ENCODE measurements around the gene KCTD1. TPM values are rescaled to one million over a fixed set of nuclear protein-coding genes. Genes with fewer than 3 reads are reported as not detected.

The KCTD1 gene
- total RNA-seq, 1 donor from 2014 or later, result 29.5 TPM

GRCh38 chr18:26424428-26425147 lies 123.8 kb downstream of the KCTD1 start:
- no peaks in the 10 kb centered on the region for H3K9me3 Mint-ChIP-seq (ENCODE audit: low read depth)
- peaks cover 2% of the 10 kb centered on the region for H3K4me1 Mint-ChIP-seq (ENCODE audit: low read depth)
- no peak for DNase-seq (ENCODE audit: low spot score, unreplicated experiment)
- H3K27me3 Mint-ChIP-seq, result peaks cover 7% of the 10 kb centered on the region
- no peak overlapping the region for H3K4me3 Mint-ChIP-seq (ENCODE audit: low read depth)
- TF ChIP-seq CTCF (IDR thresholded peaks at IDR 0.05; ENCODE audit: unreplicated experiment), result no peak
- H3K27ac Mint-ChIP-seq, result no peak overlapping the region
- H3K36me3 Mint-ChIP-seq (ENCODE audit: insufficient read depth), result no peaks in the 10 kb centered on the region

GRCh38 chr18:26422472-26423162 lies 125.7 kb downstream of the KCTD1 start:
- Mint-ChIP-seq H3K27me3 (peaks cover 7% of the 10 kb centered on the region), H3K4me1 (ENCODE audit: low read depth) (no peaks in the 10 kb centered on the region), H3K27ac (peak overlapping the region; percentile 71), H3K9me3 (ENCODE audit: low read depth) (no peaks in the 10 kb centered on the region), H3K36me3 (ENCODE audit: insufficient read depth) (no peaks in the 10 kb centered on the region), H3K4me3 (ENCODE audit: low read depth) (no peak overlapping the region)
- no peak for TF ChIP-seq CTCF (IDR thresholded peaks at IDR 0.05; ENCODE audit: unreplicated experiment)
- no peak for DNase-seq (ENCODE audit: low spot score, unreplicated experiment)

- no peak for TF ChIP-seq CTCF (IDR thresholded peaks at IDR 0.05; ENCODE audit: unreplicated experiment)
- H3K27me3 Mint-ChIP-seq, result peaks cover 7% of the 10 kb centered on the region
- no peaks in the 10 kb centered on the region for H3K4me1 Mint-ChIP-seq (ENCODE audit: low read depth)
- H3K9me3 Mint-ChIP-seq (ENCODE audit: low read depth), result no peaks in the 10 kb centered on the region
- no peak overlapping the region for H3K4me3 Mint-ChIP-seq (ENCODE audit: low read depth)
- H3K27ac Mint-ChIP-seq, result no peak overlapping the region
- no peak for DNase-seq (ENCODE audit: low spot score, unreplicated experiment)
- H3K36me3 Mint-ChIP-seq (ENCODE audit: insufficient read depth), result no peaks in the 10 kb centered on the region
Observed at GRCh38 chr18:26421931-26422330, 126.4 kb downstream of the KCTD1 start.

GRCh38 chr18:26421503-26421902 lies 126.8 kb downstream of the KCTD1 start:
- Mint-ChIP-seq H3K27ac (no peak overlapping the region), H3K27me3 (peaks cover 7% of the 10 kb centered on the region), H3K36me3 (ENCODE audit: insufficient read depth) (no peaks in the 10 kb centered on the region), H3K4me1 (ENCODE audit: low read depth) (no peaks in the 10 kb centered on the region), H3K4me3 (ENCODE audit: low read depth) (no peak overlapping the region), H3K9me3 (ENCODE audit: low read depth) (no peaks in the 10 kb centered on the region)
- TF ChIP-seq CTCF (IDR thresholded peaks at IDR 0.05; ENCODE audit: unreplicated experiment), result no peak
- no peak for DNase-seq (ENCODE audit: low spot score, unreplicated experiment)

- Mint-ChIP-seq H3K36me3 (ENCODE audit: insufficient read depth) (no peaks in the 10 kb centered on the region), H3K27me3 (peaks cover 4% of the 10 kb centered on the region), H3K27ac (no peak overlapping the region), H3K4me1 (ENCODE audit: low read depth) (no peaks in the 10 kb centered on the region), H3K4me3 (ENCODE audit: low read depth) (no peak overlapping the region), H3K9me3 (ENCODE audit: low read depth) (no peaks in the 10 kb centered on the region)
- DNase-seq (ENCODE audit: low spot score, unreplicated experiment), result no peak
- no peak for TF ChIP-seq CTCF (IDR thresholded peaks at IDR 0.05; ENCODE audit: unreplicated experiment)
Observed at GRCh38 chr18:26419746-26420145, 128.6 kb downstream of the KCTD1 start.

All from progenitor cell of endocrine pancreas (in vitro differentiated cells).